Loucy (cell line): Measurements from ENCODE around the gene GZMM.

Experiments used
- H2AFZ ChIP-seq: fragments of 200-600 bp; sonication (generic); 2 replicates; pipeline ENCODE4 v1.6.0; 2016; ENCODE audit warnings: antibody characterized with exemption, mild to moderate bottlenecking, low read length, moderate library complexity
- H3F3A ChIP-seq: fragments of 200-600 bp; 2 replicates; pipeline ENCODE4 v1.6.0; 2016; ENCODE audit warnings: antibody characterized with exemption, low read depth, mild to moderate bottlenecking
- H3K27me3 ChIP-seq: fragments of 200-600 bp; sonication (generic); 2 replicates; pipeline ENCODE4 v1.6.1; 2014; ENCODE audit warnings: low read length, mild to moderate bottlenecking; ENCODE audit not compliant: insufficient read depth, poor library complexity, severe bottlenecking
- H3K36me3 ChIP-seq: fragments of 200-600 bp; sonication (generic); 2 replicates; pipeline ENCODE4 v1.6.1; 2016; ENCODE audit warnings: low read length; ENCODE audit not compliant: insufficient read depth
- H3K4me1 ChIP-seq: fragments of 200-600 bp; sonication (generic); 2 replicates; pipeline ENCODE4 v1.5.1; 2014; ENCODE audit warnings: low read length, mild to moderate bottlenecking; ENCODE audit not compliant: insufficient read depth, poor library complexity, severe bottlenecking
- H3K4me2 ChIP-seq: fragments of 200-600 bp; sonication (generic); 2 replicates; pipeline ENCODE4 v1.6.0; 2014; ENCODE audit warnings: antibody characterized with exemption, low read length, low read depth, mild to moderate bottlenecking; ENCODE audit not compliant: poor library complexity, severe bottlenecking
- H3K4me3 ChIP-seq: fragments of 200-600 bp; sonication (generic); 2 replicates; pipeline ENCODE4 v1.5.1; 2014; ENCODE audit warnings: low read length, mild to moderate bottlenecking, mixed read lengths; ENCODE audit not compliant: poor library complexity, severe bottlenecking
- H3K79me2 ChIP-seq: fragments of 200-600 bp; sonication (generic); 2 replicates; pipeline ENCODE4 v1.6.1; 2014; ENCODE audit warnings: low read length; ENCODE audit not compliant: insufficient read depth
- H3K9ac ChIP-seq: fragments of 200-600 bp; sonication (generic); 2 replicates; pipeline ENCODE4 v1.6.0; 2014; ENCODE audit warnings: mild to moderate bottlenecking, low read depth, low read length, moderate library complexity; ENCODE audit not compliant: poor library complexity, severe bottlenecking
- H3K9me2 ChIP-seq: fragments of 200-600 bp; sonication (generic); replicated peaks from 2 replicates; pipeline ENCODE4 v1.6.1; 2016; ENCODE audit warnings: low read depth, low read length, mixed read lengths
- H3K9me3 ChIP-seq: fragments of 200-600 bp; sonication (generic); 2 replicates; pipeline ENCODE4 v1.6.1; 2014; ENCODE audit warnings: mild to moderate bottlenecking, antibody characterized with exemption, low read length, low read depth; ENCODE audit not compliant: insufficient read depth
- H4K20me1 ChIP-seq: fragments of 200-600 bp; sonication (generic); 2 replicates; pipeline ENCODE4 v1.6.0; 2014; ENCODE audit warnings: antibody characterized with exemption, low read length, mild to moderate bottlenecking; ENCODE audit not compliant: insufficient read depth, poor library complexity, severe bottlenecking
- CTCF ChIP-seq: fragments of 200-600 bp; sonication (generic); conservative IDR thresholded peaks from 2 replicates; pipeline ENCODE4 v1.5.1; 2014; ENCODE audit warnings: mild to moderate bottlenecking, antibody characterized with exemption, low read length
- EZH2phosphoT487 ChIP-seq: fragments of 200-600 bp; IDR thresholded peaks from 2 replicates; pipeline ENCODE4 v1.6.1; 2018; ENCODE audit warnings: antibody characterized with exemption, mild to moderate bottlenecking, moderate library complexity, borderline replicate concordance

GZMM gene

GRCh38 chr19:597406-598315 lies 53.8 kb downstream of the GZMM start:
- Histone ChIP-seq H2AFZ (no peak overlapping the region), H3K4me1 (no peaks in the 10 kb centered on the region), H3K79me2 (no peaks in the 10 kb centered on the region), H3K4me3 (no peak overlapping the region), H3K27me3 (no peaks in the 10 kb centered on the region), H3K36me3 (no peaks in the 10 kb centered on the region), H3K9me2 (no peaks in the 10 kb centered on the region), H3K9ac (no peak overlapping the region), H4K20me1 (no peaks in the 10 kb centered on the region), H3K9me3 (no peaks in the 10 kb centered on the region), H3F3A (no peaks in the 10 kb centered on the region), H3K4me2 (no peak overlapping the region)
- no peak for TF ChIP-seq CTCF
- no peak for TF ChIP-seq EZH2phosphoT487
